Gastrocnemius medialis (tissue), 4 donors: ENCODE results near the gene FGD4. TPM values are rescaled to one million over a fixed set of nuclear protein-coding genes. Genes with fewer than 3 reads are reported as not detected.

Experiments
- ATAC-seq, 2 donors: fragments of 150-250 bp; one replicate each; pipeline ENCODE4 v1.9.1; 2016
- DNase-seq, 2 donors: peaks; one replicate each; pipeline ENCODE4 v3.0.0-alpha.2; 2019
- H3K27ac ChIP-seq, 4 donors: fragments of 200-600 bp; sonication (generic); 1 replicate in 1 of 4; 2 replicates in 3 of 4; pipeline ENCODE4 v1.5.1; 2016 to 2018; ENCODE audit warnings: mild to moderate bottlenecking in 2 of 4, moderate library complexity in 1 of 4
- H3K27me3 ChIP-seq, 3 donors: fragments of 200-600 bp; sonication (generic) in 2 of 3; 1 replicate in 1 of 3; 2 replicates in 2 of 3; pipeline versions ENCODE4 v1.5.1 to v1.6.0; 2016 to 2019; ENCODE audit warnings: mild to moderate bottlenecking in 1 of 3, moderate library complexity in 1 of 3
- H3K36me3 ChIP-seq, 2 donors: fragments of 200-600 bp; sonication (generic) in 1 of 2; one replicate each; pipeline ENCODE4 v1.5.1; 2017 to 2018
- H3K4me1 ChIP-seq, 2 donors: fragments of 200-600 bp; sonication (generic) in 1 of 2; one replicate each; pipeline ENCODE4 v1.5.1; 2016 to 2017; ENCODE audit warnings: mild to moderate bottlenecking in 2 of 2
- H3K4me3 ChIP-seq, 4 donors: fragments of 200-600 bp; sonication (generic) in 3 of 4; 1 replicate in 1 of 4; 2 replicates in 3 of 4; pipeline ENCODE4 v1.5.1; 2016 to 2019; ENCODE audit warnings: mild to moderate bottlenecking in 2 of 4
- H3K9me3 ChIP-seq, 3 donors: fragments of 200-600 bp; sonication (generic) in 2 of 3; 1 replicate in 1 of 3; 2 replicates in 2 of 3; pipeline ENCODE4 v1.5.1; 2016 to 2019
- POLR2A ChIP-seq, 2 donors: fragments of 450-650 bp; IDR thresholded peaks; one replicate each; pipeline ENCODE4 v1.6.1; 2017; ENCODE audit warnings: antibody characterized with exemption in 2 of 2, mild to moderate bottlenecking in 2 of 2, moderate library complexity in 2 of 2
- in situ Hi-C, 4 donors: fragments of 200-750 bp; cut with MboI; loops; one replicate each; pipeline versions ENCODE4 v1.15.0 to v1.8.0; 2017; ENCODE audit warnings: low sequenced_read_pairs in 4 of 4
- intact Hi-C: fragments of 100-400 bp; cut with DNase I; formaldehyde crosslinking; loops from one replicate; pipeline ENCODE4 v1.15.1; 2023; ENCODE audit warnings: low total_unique reads
- total RNA-seq, 4 donors: library from RNA; depleted of rRNA; stranded (reverse); fragments of >200 nt; gene quantifications; one replicate each; pipeline versions ENCODE4 v1.1.0 to v1.2.3, GENCODE V29; 2016
- TF ChIP-seq, protein P1 (sequence below), 5 experiments: fragments of 450-650 bp in 3 of 5; fragments of 200-600 bp in 2 of 5; sonication (generic) in 2 of 5; IDR thresholded peaks in 4 of 5; conservative IDR thresholded peaks in 1 of 5; 1 replicate in 4 of 5; 2 replicates in 1 of 5; pipeline ENCODE4 v1.5.1; 2016 to 2019; ENCODE audit warnings: antibody characterized with exemption in 5 of 5, mild to moderate bottlenecking in 3 of 5, moderate library complexity in 3 of 5

FGD4 gene
- total RNA-seq, 4 donors from 2014 or later = 18.8 to 60.3 (median 40.8) TPM

DNA sequence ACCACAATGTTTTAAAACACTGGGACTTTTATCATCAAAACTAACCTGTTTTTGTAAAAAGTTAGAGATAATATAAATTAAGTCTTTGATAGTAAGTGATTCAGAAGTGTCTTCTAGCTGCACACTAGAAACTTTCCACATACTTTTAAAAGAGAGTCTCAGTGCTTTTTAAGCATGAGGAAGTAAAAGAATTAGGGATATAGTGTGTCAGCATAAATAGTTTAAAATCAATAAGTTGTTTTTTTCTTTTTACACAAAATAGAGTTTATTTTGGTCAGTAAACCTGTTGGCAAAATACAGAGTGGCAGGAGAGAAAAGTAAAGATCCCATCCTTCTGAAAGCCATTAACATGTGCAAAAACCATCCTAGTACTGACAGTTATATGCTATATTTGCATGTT, 281.4 kb downstream of the FGD4 start:
- no peaks in the 10 kb centered on the region for H3K9me3 ChIP-seq
- in situ Hi-C loops = loop anchor here in 1 of 4 donors (25.0 kb wide), 1 partner anchor 1018 kb away; the partner anchor contains the start of gene ETFBKMT
- no peaks in the 10 kb centered on the region for H3K36me3 ChIP-seq
- DNase-seq = no peak
- no peak for ATAC-seq
- H3K27me3 ChIP-seq = no peaks in the 10 kb centered on the region
- intact Hi-C loops = no loop called here
- TF ChIP-seq POLR2A (IDR thresholded peaks at IDR 0.05) = no peak
- TF ChIP-seq, protein P1, sequence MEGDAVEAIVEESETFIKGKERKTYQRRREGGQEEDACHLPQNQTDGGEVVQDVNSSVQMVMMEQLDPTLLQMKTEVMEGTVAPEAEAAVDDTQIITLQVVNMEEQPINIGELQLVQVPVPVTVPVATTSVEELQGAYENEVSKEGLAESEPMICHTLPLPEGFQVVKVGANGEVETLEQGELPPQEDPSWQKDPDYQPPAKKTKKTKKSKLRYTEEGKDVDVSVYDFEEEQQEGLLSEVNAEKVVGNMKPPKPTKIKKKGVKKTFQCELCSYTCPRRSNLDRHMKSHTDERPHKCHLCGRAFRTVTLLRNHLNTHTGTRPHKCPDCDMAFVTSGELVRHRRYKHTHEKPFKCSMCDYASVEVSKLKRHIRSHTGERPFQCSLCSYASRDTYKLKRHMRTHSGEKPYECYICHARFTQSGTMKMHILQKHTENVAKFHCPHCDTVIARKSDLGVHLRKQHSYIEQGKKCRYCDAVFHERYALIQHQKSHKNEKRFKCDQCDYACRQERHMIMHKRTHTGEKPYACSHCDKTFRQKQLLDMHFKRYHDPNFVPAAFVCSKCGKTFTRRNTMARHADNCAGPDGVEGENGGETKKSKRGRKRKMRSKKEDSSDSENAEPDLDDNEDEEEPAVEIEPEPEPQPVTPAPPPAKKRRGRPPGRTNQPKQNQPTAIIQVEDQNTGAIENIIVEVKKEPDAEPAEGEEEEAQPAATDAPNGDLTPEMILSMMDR (IDR thresholded peaks at IDR 0.05 in 4 of 5, conservative IDR thresholded peaks at IDR 0.05 in 1 of 5) = no peak
- H3K4me3 ChIP-seq = peak overlapping the region in 2 of 4 donors; percentile 77 to 88
- H3K27ac ChIP-seq = peak overlapping the region; percentile 87 to 91 (median 90)
- H3K4me1 ChIP-seq = peaks cover 13 to 19% of the 10 kb centered on the region in 2 donors

DNA sequence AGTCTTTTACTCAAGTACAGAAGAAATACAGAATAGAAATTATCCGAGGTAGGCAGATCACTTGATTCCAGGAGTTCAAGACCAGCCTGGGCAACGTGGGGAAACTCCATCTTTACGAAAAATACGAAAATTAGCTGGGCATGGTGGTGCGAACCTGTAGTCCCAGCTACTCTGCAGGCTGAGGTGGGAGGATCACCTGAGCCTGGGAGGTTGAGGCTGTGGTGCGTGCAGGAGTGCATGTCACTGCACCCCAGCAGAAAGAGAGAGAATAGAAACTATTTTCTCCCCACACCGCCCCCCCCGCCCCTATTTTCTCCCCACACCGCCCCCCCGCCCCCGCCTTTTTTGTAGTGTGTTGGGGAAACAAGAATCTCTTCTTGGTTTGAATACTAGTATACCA, 281.9 kb downstream of the FGD4 start:
- Histone ChIP-seq H3K36me3 (no peaks in the 10 kb centered on the region), H3K27ac (peak overlapping the region in 2 of 4 donors; percentile 88 to 91), H3K4me1 (peaks cover 13 to 19% of the 10 kb centered on the region in 2 donors), H3K4me3 (no peak overlapping the region), H3K27me3 (no peaks in the 10 kb centered on the region), H3K9me3 (no peaks in the 10 kb centered on the region)
- no peak for DNase-seq
- ATAC-seq = no peak
- intact Hi-C loops (no loop called here), in situ Hi-C loops (loop anchor here in 1 of 4 donors (25.0 kb wide), 1 partner anchor 1019 kb away; the partner anchor contains the start of gene ETFBKMT)
- TF ChIP-seq, protein P1 (IDR thresholded peaks at IDR 0.05 in 4 of 5, conservative IDR thresholded peaks at IDR 0.05 in 1 of 5) = no peak

DNA sequence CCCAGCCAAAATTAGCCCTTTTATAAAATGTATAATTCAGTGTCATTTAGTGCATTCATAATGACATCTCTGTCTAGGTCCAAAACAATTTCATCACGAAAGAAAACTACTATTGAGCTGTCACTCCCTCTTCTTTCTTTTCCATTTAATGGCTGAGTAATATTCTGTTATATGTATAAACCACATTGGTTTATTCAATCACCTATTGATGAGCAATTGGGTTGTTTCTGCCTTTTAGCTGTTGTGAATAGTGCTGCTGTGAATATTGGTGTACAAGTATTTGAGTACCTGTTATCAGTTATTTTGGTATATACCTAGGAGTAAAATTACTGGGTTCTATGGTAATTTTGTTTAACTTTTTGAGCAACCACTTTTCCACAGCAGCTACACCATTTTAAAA, 287.0 kb downstream of the FGD4 start:
- Histone ChIP-seq H3K9me3 (no peaks in the 10 kb centered on the region), H3K4me1 (peaks cover 9 to 11% of the 10 kb centered on the region in 2 donors), H3K4me3 (no peak overlapping the region), H3K36me3 (no peaks in the 10 kb centered on the region), H3K27me3 (no peaks in the 10 kb centered on the region), H3K27ac (no peak overlapping the region)
- in situ Hi-C loops = loop anchor here in 1 of 4 donors (25.0 kb wide), 1 partner anchor 1024 kb away; the partner anchor contains the start of gene ETFBKMT
- intact Hi-C loops = no loop called here
- DNase-seq = no peak
- ATAC-seq = no peak
- TF ChIP-seq POLR2A (IDR thresholded peaks at IDR 0.05) = no peak
- TF ChIP-seq, protein P1 (IDR thresholded peaks at IDR 0.05 in 4 of 5, conservative IDR thresholded peaks at IDR 0.05 in 1 of 5) = no peak

DNA sequence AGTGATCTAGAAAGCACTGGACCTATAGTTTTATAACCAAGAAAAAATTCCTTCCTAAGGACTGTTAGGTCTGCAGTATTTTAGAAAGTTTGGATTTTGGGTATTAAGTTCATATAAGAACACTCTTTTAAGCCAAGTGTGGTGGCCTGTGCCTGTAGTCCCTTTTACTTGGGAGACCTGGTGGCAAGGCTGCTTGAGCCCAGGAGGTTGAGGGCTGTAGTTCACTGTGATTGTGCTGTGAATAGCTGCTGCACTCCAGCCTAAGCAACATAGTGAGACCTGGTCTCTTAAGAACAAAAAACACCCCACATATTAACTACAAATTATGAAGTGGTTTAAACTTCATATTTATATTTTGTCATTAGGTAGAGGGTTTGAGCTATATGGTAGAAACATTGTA, 289.4 kb downstream of the FGD4 start:
- in situ Hi-C loops = loop anchor here in 1 of 4 donors (25.0 kb wide), 1 partner anchor 1026 kb away; the partner anchor contains the start of gene ETFBKMT
- DNase-seq = no peak
- no peak overlapping the region for H3K4me3 ChIP-seq
- H3K36me3 ChIP-seq = no peaks in the 10 kb centered on the region
- TF ChIP-seq, protein P1 (IDR thresholded peaks at IDR 0.05 in 4 of 5, conservative IDR thresholded peaks at IDR 0.05 in 1 of 5) = no peak
- no peak for TF ChIP-seq POLR2A (IDR thresholded peaks at IDR 0.05)
- no peaks in the 10 kb centered on the region for H3K9me3 ChIP-seq
- no peaks in the 10 kb centered on the region for H3K27me3 ChIP-seq
- intact Hi-C loops = no loop called here
- peaks cover 0 to 19% of the 10 kb centered on the region in 2 donors for H3K4me1 ChIP-seq
- H3K27ac ChIP-seq = no peak overlapping the region
- ATAC-seq = no peak

DNA sequence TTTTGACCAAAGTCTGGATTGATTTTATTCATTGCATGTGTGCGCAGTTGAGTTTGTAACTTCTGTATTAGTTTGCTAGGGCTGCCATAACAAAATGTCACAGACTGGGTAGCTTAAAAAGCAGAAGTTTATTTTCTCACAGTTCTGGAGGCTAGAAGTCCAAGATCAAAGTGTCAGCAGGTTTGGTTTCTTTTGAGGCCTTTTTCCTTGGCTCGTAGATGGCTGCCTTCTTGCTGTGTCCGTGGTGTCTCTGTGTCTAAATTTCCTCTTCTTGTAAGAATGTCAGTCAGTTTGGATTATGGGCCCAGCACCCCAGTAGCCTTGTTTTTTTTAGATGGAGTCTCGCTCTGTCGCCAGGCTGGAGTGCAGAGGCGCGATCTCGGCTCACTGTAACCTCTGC, 291.6 kb downstream of the FGD4 start:
- no peak for DNase-seq
- Histone ChIP-seq H3K27me3 (no peaks in the 10 kb centered on the region), H3K27ac (no peak overlapping the region), H3K36me3 (no peaks in the 10 kb centered on the region), H3K4me3 (no peak overlapping the region), H3K9me3 (no peaks in the 10 kb centered on the region), H3K4me1 (peaks cover 0 to 22% of the 10 kb centered on the region in 2 donors)
- intact Hi-C loops (no loop called here), in situ Hi-C loops (loop anchor here in 1 of 4 donors (25.0 kb wide), 1 partner anchor 1029 kb away; the partner anchor contains the start of gene ETFBKMT)
- TF ChIP-seq, protein P1 (IDR thresholded peaks at IDR 0.05 in 4 of 5, conservative IDR thresholded peaks at IDR 0.05 in 1 of 5) = no peak
- TF ChIP-seq POLR2A (IDR thresholded peaks at IDR 0.05) = no peak
- ATAC-seq = no peak
